Measurements from ENCODE around the gene LMNB1. TPM values are rescaled to one million over a fixed set of nuclear protein-coding genes. Genes with fewer than 3 reads are reported as not detected.

The LMNB1 gene
- total RNA-seq, 1 donor from 2014 or later, result 69.8 TPM

DNA sequence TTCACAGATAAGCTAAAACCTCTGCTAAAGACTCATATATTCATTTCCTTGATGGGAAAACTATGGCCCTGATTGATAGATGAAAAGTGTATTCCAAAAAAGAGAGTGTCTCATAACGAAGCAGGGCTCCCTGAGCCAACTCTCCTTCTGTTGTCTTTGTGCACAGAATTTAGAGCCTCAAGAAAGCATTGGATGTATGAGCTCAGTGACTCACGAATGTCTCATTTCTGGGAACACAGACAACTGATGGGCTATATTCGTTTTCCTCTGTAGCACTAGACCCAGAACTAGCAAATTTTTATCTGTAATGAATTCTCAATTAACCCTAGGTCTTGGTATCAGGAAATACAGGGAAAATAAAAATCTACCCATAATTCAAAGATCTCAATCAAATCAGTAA lies 88.4 kb downstream of the LMNB1 start:
- peaks cover 21% of the 10 kb centered on the region for H3K4me1 Mint-ChIP-seq (ENCODE audit: unreplicated experiment)
- H3K27me3 Mint-ChIP-seq (ENCODE audit: unreplicated experiment), result peaks cover 6% of the 10 kb centered on the region
- no peak overlapping the region for H3K4me3 Mint-ChIP-seq (ENCODE audit: unreplicated experiment)
- H3K27ac Mint-ChIP-seq (ENCODE audit: unreplicated experiment), result no peak overlapping the region
- no peaks in the 10 kb centered on the region for H3K9me3 Mint-ChIP-seq (ENCODE audit: unreplicated experiment)
- peaks cover 12% of the 10 kb centered on the region for H3K36me3 Mint-ChIP-seq (ENCODE audit: low read depth, unreplicated experiment)
- no peak for TF ChIP-seq CTCF (IDR thresholded peaks at IDR 0.05; ENCODE audit: unreplicated experiment)
- no peak for DNase-seq (ENCODE audit: low spot score)

DNA sequence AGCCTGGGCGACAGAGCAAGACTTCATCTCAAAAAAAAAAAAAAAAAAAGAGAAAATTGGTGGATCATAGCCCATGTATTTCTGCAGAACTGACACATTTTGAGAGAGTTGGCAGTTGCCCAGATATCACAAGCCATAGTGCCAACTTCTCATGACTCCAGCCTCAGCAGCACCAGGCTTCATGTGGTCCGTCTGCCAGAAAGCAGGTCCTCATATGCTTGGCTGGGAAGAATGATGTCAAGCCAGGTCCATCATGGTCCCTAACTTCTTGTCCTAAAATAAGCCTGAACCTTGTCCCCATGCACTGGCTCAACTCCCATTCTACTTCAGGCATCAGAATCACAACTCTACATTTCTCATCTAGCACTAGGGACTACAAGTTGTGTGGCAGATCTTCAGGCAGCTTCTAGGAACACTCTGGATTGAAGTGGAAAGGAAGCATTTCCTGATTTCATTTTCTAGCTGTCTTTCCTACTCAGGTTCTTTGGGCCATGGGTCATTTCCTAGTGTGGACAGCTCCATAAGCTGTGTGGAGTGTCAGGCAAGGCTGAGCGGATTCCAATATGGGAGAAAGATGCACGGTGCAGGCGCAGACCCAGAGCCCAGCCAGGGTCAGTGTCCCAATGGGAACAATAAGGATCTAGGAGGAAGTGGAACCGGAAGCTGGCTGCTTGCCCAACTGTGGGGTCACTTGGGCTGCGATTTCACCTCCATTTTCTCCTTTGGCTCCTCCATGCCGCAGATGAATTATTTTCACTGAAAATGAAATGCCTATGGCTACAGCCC lies 90.1 kb downstream of the LMNB1 start:
- TF ChIP-seq CTCF (IDR thresholded peaks at IDR 0.05; ENCODE audit: unreplicated experiment), result no peak
- Mint-ChIP-seq H3K4me3 (ENCODE audit: unreplicated experiment) (no peak overlapping the region), H3K27ac (ENCODE audit: unreplicated experiment) (no peak overlapping the region), H3K36me3 (ENCODE audit: low read depth, unreplicated experiment) (peaks cover 19% of the 10 kb centered on the region), H3K27me3 (ENCODE audit: unreplicated experiment) (peaks cover 4% of the 10 kb centered on the region), H3K9me3 (ENCODE audit: unreplicated experiment) (no peaks in the 10 kb centered on the region), H3K4me1 (ENCODE audit: unreplicated experiment) (peaks cover 21% of the 10 kb centered on the region)
- DNase-seq (ENCODE audit: low spot score), result no peak

DNA sequence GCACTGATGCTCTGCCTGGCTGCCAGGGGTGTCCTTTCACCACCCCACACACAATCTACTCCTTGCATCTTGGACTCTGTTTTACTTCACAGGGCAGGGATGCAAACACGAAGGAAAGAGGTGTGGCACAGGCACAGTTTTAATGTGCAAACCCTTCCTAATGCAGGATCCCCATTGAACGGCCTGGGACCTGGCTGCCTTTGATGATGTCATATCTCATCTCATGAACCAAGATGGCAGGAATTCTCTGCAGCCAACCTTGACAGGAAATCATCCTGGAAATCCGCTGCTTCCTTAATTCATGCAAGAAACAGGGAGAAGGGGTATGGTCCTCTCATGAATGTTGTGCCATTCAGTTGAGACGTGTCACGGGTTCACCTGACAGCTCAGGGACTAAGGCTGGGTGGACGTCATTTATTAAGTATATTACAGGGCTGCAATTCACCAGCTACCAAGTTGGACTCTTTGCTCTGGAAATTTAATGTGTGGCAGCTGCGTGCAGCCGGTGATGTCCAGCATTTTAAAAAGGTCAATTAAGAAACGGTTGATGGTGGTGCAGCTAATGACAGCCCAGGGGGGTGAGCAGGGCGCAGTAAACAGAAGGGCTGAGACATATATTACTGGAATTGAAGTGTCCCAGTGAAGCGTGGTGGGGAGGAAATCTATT lies 91.5 kb downstream of the LMNB1 start:
- peak overlapping the region; percentile 22 for H3K27ac Mint-ChIP-seq (ENCODE audit: unreplicated experiment)
- no peaks in the 10 kb centered on the region for H3K9me3 Mint-ChIP-seq (ENCODE audit: unreplicated experiment)
- TF ChIP-seq CTCF (IDR thresholded peaks at IDR 0.05; ENCODE audit: unreplicated experiment), result no peak
- peaks cover 2% of the 10 kb centered on the region for H3K27me3 Mint-ChIP-seq (ENCODE audit: unreplicated experiment)
- peak overlapping the region; percentile 38 for H3K4me3 Mint-ChIP-seq (ENCODE audit: unreplicated experiment)
- peaks cover 21% of the 10 kb centered on the region for H3K4me1 Mint-ChIP-seq (ENCODE audit: unreplicated experiment)
- H3K36me3 Mint-ChIP-seq (ENCODE audit: low read depth, unreplicated experiment), result peaks cover 23% of the 10 kb centered on the region
- DNase-seq (ENCODE audit: low spot score), result no peak

DNA sequence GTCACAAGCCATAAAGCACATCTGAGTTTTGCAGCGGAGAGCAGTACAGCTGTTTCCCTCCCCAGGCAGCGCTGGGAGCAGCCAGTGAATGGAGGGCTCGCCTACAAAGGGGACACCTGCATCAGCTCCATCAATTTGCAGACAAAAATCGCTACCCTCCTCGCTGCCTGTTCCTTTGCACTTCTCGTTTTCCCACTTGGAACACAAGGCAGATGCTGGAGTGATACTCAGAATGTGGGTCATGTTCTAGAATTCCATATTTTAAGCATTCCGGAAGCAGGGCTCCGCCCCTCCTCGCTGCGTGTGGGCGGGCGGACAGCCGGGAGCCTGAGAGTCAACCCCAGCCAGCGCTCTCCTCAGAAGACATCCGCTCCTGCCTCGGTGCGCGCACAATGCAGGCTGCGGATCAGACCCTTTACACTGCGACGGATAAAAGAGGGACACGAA lies 92.1 kb downstream of the LMNB1 start:
- peaks cover 21% of the 10 kb centered on the region for H3K4me1 Mint-ChIP-seq (ENCODE audit: unreplicated experiment)

More for the DNA sequence above, 92.1 kb downstream of the LMNB1 start:
- TF ChIP-seq CTCF (IDR thresholded peaks at IDR 0.05; ENCODE audit: unreplicated experiment), result no peak
- H3K9me3 Mint-ChIP-seq (ENCODE audit: unreplicated experiment), result no peaks in the 10 kb centered on the region
- no peaks in the 10 kb centered on the region for H3K27me3 Mint-ChIP-seq (ENCODE audit: unreplicated experiment)
- peak overlapping the region; percentile 22 for H3K27ac Mint-ChIP-seq (ENCODE audit: unreplicated experiment)
- DNase-seq (ENCODE audit: low spot score), result peak; percentile 19
- H3K4me3 Mint-ChIP-seq (ENCODE audit: unreplicated experiment), result peak overlapping the region; percentile 38
- H3K36me3 Mint-ChIP-seq (ENCODE audit: low read depth, unreplicated experiment), result peaks cover 25% of the 10 kb centered on the region

Measured in endothelial cell (in vitro differentiated cells).